ENCODE results near the gene ANK2.

DNA sequence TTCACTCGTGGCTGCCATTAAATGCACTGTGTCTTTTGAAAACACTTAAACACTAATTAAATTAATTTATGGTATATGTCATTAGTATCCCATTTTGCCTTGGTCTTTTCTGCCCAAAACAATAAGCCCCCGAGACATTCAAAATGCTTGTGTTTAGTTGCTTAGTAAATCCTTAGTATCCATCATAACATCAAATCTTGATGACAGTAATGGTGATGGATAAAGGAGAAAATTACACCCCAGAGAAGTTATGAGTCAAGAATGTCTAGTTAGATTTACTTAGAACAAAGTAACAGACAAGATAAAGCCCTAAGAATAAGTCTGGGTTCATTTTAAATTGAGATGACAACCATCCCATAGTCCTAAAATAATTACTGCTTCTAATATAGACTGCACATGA lies 21.3 kb downstream of the ANK2 start:
- TF ChIP-seq, protein P1, sequence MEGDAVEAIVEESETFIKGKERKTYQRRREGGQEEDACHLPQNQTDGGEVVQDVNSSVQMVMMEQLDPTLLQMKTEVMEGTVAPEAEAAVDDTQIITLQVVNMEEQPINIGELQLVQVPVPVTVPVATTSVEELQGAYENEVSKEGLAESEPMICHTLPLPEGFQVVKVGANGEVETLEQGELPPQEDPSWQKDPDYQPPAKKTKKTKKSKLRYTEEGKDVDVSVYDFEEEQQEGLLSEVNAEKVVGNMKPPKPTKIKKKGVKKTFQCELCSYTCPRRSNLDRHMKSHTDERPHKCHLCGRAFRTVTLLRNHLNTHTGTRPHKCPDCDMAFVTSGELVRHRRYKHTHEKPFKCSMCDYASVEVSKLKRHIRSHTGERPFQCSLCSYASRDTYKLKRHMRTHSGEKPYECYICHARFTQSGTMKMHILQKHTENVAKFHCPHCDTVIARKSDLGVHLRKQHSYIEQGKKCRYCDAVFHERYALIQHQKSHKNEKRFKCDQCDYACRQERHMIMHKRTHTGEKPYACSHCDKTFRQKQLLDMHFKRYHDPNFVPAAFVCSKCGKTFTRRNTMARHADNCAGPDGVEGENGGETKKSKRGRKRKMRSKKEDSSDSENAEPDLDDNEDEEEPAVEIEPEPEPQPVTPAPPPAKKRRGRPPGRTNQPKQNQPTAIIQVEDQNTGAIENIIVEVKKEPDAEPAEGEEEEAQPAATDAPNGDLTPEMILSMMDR (conservative IDR thresholded peaks at IDR 0.05; ENCODE audit: low read length): no peak
- no peak for TF ChIP-seq EZH2phosphoT487 (IDR thresholded peaks at IDR 0.05; ENCODE audit: borderline replicate concordance)

All from Loucy (cell line).